HepG2 (cell line): ENCODE data around the gene GALC. TPM values are rescaled to one million over a fixed set of nuclear protein-coding genes. Genes with fewer than 3 reads are reported as not detected.

Source experiments
- BHLHE40 ChIP-seq: IDR thresholded peaks from 2 replicates; pipeline ENCODE4 v1.6.1; 2011; ENCODE audit warnings: low read length, improper control_type of control experiment
- ESRRA ChIP-seq: sonication (generic); formaldehyde crosslinking; IDR thresholded peaks from 2 replicates; pipeline ENCODE4 v1.5.1; 2020; ENCODE audit warnings: mild to moderate bottlenecking, low read depth, missing genetic modification reagents
- FOSL2 ChIP-seq: sonication (generic); formaldehyde crosslinking; IDR thresholded peaks from 2 replicates; pipeline ENCODE4 v1.4.0; 2020; ENCODE audit warnings: missing genetic modification reagents
- MED13 ChIP-seq: sonication (generic); formaldehyde crosslinking; IDR thresholded peaks from 2 replicates; pipeline ENCODE4 v1.5.0; 2020; ENCODE audit warnings: missing genetic modification reagents
- MEIS1 ChIP-seq: sonication (generic); formaldehyde crosslinking; IDR thresholded peaks from 2 replicates; pipeline ENCODE4 v1.9.0; 2021; ENCODE audit warnings: mild to moderate bottlenecking, missing genetic modification reagents, moderate library complexity, borderline replicate concordance
- ONECUT2 ChIP-seq: sonication (generic); formaldehyde crosslinking; IDR thresholded peaks from 2 replicates; pipeline ENCODE4 v1.4.0; 2020; ENCODE audit warnings: missing genetic modification reagents
- SMC3 ChIP-seq: IDR thresholded peaks from 2 replicates; pipeline ENCODE4 v1.6.1; 2011; ENCODE audit warnings: low read length, improper control_type of control experiment
- SNRNP70 ChIP-seq: fragments of 200-400 bp; formaldehyde crosslinking; IDR thresholded peaks from 2 replicates; pipeline ENCODE4 v1.6.1; 2017; ENCODE audit warnings: mild to moderate bottlenecking, low read depth, low read length, moderate library complexity
- TOPORS ChIP-seq: sonication (generic); formaldehyde crosslinking; IDR thresholded peaks from 2 replicates; pipeline ENCODE4 v1.8.0; 2023; ENCODE audit warnings: mild to moderate bottlenecking, missing genetic modification reagents
- ZBTB3 ChIP-seq: sonication (generic); formaldehyde crosslinking; IDR thresholded peaks from 2 replicates; pipeline ENCODE4 v1.4.0; 2020; ENCODE audit warnings: low read depth, mild to moderate bottlenecking, moderate library complexity, missing genetic modification reagents, borderline replicate concordance
- ZNF335 ChIP-seq: sonication (generic); formaldehyde crosslinking; IDR thresholded peaks from 2 replicates; pipeline ENCODE4 v1.4.0; 2020; ENCODE audit warnings: missing genetic modification reagents
- ZNF496 ChIP-seq: sonication (generic); formaldehyde crosslinking; IDR thresholded peaks from 2 replicates; pipeline ENCODE4 v1.8.1; 2023; ENCODE audit warnings: mild to moderate bottlenecking, moderate library complexity, missing genetic modification reagents; ENCODE audit not compliant: insufficient replicate concordance
- ZNF788 ChIP-seq: sonication (generic); formaldehyde crosslinking; IDR thresholded peaks from 2 replicates; pipeline ENCODE4 v1.5.0; 2020; ENCODE audit warnings: mild to moderate bottlenecking, missing genetic modification reagents, borderline replicate concordance
- ZSCAN5A ChIP-seq: sonication (generic); formaldehyde crosslinking; IDR thresholded peaks from 2 replicates; pipeline ENCODE4 v1.8.0; 2022; ENCODE audit warnings: mild to moderate bottlenecking, missing genetic modification reagents, borderline replicate concordance
- polyA plus RNA-seq, 8 experiments: library from polyadenylated mRNA; depleted of rRNA in 3 of 8; stranded (reverse) in 7 of 8; unstranded in 1 of 8; fragments of >200 nt; fragmentation: Illumina TruSeq in 4 of 8; extraction: Trizol in 4 of 8; gene quantifications; 2 replicates each; pipeline versions ENCODE4 v1.2.1 to v1.2.3, GENCODE V29; 2011 to 2016; ENCODE audit warnings: low read depth in 4 of 8, missing spikeins in 1 of 8, mixed read lengths in 1 of 8; ENCODE audit not compliant: insufficient read depth in 1 of 8
- total RNA-seq, 5 experiments: library from RNA; depleted of rRNA; stranded (reverse); fragments of >200 nt; fragmentation: Illumina TruSeq; extraction: Trizol; gene quantifications; 2 replicates each; pipeline ENCODE4 v1.2.3, GENCODE V29; 2016; ENCODE audit warnings: low read depth in 1 of 5
- TF ChIP-seq, protein P1 (sequence below): sonication (generic); formaldehyde crosslinking; IDR thresholded peaks from 2 replicates; pipeline ENCODE4 v1.4.0; 2020; ENCODE audit warnings: missing genetic modification reagents

The GALC gene
- total and polyA plus RNA-seq, 2 of the 13 experiments (the other 11 are each of a cell fraction or from before 2014, with no cell fraction given), result not detected

GRCh38 chr14:88002421-88003075 lies 9.6 kb upstream of the GALC start (continued):
- TF ChIP-seq ZSCAN5A (CRISPR knock-in tag), result no peak
- TF ChIP-seq MEIS1 (CRISPR knock-in tag), result no peak
- no peak for TF ChIP-seq ESRRA
- TF ChIP-seq SMC3, result no peak
- TF ChIP-seq BHLHE40, result no peak
- TF ChIP-seq, protein P1, sequence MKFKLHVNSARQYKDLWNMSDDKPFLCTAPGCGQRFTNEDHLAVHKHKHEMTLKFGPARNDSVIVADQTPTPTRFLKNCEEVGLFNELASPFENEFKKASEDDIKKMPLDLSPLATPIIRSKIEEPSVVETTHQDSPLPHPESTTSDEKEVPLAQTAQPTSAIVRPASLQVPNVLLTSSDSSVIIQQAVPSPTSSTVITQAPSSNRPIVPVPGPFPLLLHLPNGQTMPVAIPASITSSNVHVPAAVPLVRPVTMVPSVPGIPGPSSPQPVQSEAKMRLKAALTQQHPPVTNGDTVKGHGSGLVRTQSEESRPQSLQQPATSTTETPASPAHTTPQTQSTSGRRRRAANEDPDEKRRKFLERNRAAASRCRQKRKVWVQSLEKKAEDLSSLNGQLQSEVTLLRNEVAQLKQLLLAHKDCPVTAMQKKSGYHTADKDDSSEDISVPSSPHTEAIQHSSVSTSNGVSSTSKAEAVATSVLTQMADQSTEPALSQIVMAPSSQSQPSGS (CRISPR knock-in tag), result no peak
- TF ChIP-seq ZBTB3 (CRISPR knock-in tag), result no peak
- TF ChIP-seq ZNF335 (CRISPR knock-in tag), result no peak
- no peak for TF ChIP-seq TOPORS
- TF ChIP-seq ZNF496 (CRISPR knock-in tag), result no peak
- no peak for TF ChIP-seq SNRNP70
- TF ChIP-seq MED13 (CRISPR knock-in tag), result no peak
- no peak for TF ChIP-seq ONECUT2 (CRISPR knock-in tag)
- no peak for TF ChIP-seq FOSL2 (CRISPR knock-in tag)
- no peak for TF ChIP-seq ZNF788
